GM18868 (cell line): ENCODE measurements around the gene GAB1.

ENCODE experiments used
- ATAC-seq: cut with Tn5 transposase; IDR thresholded peaks from one replicate; pipeline ENCODE4 v1.9.1; 2021; ENCODE audit warnings: mild to moderate bottlenecking, moderate library complexity; ENCODE audit not compliant: unreplicated experiment

The GAB1 gene

DNA sequence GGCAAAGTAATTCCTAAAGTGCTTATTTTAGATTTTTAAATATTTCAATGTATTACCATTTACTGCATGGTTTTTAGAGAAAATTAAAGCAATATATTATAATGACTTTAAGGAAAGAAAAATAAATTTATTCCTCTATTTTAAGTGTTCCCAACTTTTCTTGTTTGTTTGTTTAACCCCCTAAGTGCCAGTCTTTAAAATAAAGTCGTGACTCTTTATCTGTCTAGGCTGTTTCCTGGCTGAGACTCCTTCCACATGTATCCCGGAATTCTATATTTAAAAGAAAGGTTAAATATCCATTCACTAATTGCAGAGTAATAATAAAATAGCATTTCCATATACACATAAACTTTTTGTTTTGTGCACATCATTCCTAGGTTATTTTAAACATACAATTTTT is 71.2 kb downstream of the GAB1 start:
- no peak for ATAC-seq

DNA sequence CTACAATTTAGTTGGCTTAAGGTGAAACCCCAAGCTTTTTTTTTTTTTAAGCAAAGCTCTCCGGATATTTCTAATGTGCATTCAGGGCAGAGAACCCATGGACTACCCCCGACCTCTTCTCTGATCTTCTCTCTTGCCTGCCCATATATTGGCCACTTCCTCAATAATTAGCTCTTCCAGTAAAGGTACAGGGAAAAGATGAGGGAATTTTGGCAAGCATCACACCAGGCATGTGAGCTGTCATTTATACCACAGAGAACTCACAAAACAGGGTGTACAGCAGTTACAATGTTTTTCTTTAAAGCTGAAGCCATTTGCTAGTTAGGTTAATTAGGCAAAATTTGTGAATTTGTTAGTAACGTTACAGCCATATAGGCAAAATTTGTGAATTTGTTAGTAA is 73.3 kb downstream of the GAB1 start:
- ATAC-seq, result no peak

DNA sequence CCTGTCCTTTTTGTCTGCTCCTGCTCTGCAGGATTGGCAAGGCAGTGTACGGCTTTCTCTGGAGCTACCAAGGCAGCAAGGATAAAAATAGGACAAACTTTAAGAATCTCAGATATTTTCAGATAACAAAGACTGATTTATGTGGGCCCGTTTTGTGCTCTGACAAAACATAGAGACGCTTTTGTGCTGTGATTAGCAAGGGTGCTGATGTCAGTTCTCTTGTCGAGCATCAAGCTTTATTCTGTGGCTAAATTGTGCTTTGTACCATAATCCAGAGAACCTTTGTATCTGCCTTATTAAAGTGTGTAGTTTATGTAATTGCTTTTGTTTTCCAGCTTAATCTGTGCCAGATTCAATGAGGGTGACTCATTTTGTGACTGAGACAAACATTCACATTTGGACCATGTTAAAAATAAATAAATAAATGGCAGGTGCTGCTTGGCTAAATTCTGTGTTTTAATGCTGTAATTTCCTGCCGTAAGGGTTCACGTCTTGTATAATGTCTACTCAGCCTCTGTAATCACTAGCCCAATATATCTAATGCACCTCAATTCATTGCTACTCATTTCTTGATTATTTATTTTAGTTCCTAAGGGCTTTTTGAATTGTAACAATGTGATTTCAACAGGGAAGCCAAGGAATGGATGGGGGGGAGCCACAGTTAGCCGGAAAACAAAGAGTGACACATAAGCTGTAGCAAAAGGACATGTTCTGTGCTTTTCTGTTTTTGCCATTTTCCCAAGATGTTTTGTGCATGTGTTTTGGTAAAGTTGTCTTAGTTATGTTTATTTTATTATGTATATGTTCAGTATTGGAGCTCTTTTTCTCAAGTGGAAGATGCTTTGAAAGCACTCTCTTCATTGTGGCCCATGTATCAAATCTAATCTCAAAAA is 75.1 kb downstream of the GAB1 start:
- ATAC-seq, result no peak

DNA sequence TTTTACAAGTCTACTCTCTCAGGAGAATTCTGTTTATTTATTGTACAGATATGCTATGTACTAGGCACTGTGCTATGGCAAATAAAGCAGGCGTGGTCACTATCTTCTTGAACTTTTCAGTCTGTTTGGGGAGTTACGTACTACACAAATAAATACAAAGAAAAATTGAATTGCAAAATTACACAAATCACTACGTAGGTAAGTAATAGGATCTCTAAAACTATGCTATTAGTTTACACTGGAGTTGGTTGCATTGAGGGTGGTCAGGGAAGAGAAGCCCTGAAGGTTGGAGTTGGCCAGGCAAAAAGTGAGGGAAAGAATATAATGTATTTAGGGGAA is 75.7 kb downstream of the GAB1 start:
- ATAC-seq, result no peak

DNA sequence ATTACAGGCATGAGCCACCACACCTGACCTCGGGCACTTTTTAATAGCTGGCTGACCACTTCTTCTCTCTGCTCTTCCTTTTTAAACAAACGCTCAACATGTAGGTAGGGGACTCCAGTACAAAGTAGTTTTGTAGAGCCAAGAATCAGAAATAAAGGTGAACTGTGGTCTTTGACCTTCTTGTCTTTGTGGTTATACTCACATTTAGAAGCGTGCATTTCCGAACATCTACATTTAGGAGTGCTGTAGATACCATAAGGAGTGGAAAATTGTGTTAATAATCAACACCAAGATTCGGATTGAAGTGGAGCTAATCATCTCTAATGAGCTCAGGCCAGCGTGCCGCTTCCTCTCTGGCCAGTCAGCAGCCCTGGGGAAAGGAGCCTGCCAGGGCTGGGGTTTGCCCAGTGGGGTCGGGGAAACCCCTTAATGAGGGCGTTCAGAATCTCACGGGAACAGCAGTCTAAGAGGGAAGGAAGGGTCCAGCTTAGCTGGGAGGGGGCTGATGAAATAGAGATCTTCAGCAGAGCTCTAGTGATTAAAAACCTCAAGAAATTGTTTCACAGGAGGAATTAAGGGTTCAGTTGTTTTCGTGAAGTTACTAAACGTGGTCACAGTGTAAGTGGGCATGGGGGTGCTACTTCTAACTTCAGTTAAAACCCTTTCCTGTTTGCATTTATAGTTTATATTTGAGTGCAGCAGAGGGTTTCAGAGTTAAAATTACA is 81.2 kb downstream of the GAB1 start:
- peak; percentile 92 for ATAC-seq

DNA sequence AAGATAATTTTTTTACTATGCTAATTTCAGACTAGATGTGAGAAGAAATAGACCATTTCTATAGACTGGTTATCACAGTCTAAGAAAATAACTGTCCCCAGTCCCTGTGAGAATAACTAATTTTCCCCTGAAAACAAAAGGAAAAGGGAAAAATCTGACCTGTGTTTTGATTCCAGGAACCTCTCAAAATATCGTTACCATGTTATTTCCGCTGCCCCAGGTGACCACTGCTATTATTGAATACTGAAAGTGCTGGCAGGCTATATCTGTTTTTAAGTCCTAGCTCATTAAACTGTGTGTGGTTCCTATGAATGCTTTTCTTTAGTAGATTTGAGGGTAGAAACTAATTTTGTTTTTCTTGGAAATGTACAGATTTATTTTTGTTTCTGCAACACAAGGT is 83.6 kb downstream of the GAB1 start:
- peak; percentile 22 for ATAC-seq

DNA sequence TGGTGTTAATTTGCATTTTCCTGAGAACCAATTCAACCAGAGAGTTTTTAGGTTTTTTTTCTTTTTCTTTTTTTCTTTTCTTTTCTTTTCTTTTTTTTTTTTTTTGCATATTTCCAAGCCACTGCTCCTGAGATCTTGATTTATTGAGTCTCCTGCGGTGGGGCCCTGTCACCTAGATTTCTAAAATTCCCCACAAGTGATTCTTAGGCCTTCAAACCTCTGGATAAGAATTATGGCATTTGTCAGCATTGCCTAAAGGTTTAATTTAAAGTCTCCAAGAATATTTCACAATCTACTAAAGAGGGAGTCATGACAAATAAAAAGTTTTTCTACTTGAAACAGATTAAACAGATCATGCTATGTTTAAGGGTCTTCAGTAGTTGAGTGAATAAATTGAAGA is 84.9 kb downstream of the GAB1 start:
- no peak for ATAC-seq

DNA sequence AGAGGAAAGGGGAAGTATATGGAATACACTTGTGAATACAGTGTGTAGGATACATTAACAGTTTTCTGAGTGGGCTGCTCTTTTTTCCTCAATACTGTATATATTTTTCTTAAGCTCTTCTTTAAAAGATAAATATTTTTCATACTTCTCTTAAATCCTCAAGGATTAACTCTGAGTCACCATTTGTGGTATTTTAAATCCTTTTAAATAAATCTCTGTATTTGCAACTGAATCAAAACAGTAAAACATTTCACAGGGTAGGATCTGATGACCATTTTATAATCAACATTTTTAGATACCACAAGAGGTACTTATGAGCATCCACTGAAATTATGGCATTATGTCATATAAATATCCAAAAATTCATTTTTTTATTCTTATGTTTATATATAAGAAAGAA is 87.6 kb downstream of the GAB1 start:
- no peak for ATAC-seq

DNA sequence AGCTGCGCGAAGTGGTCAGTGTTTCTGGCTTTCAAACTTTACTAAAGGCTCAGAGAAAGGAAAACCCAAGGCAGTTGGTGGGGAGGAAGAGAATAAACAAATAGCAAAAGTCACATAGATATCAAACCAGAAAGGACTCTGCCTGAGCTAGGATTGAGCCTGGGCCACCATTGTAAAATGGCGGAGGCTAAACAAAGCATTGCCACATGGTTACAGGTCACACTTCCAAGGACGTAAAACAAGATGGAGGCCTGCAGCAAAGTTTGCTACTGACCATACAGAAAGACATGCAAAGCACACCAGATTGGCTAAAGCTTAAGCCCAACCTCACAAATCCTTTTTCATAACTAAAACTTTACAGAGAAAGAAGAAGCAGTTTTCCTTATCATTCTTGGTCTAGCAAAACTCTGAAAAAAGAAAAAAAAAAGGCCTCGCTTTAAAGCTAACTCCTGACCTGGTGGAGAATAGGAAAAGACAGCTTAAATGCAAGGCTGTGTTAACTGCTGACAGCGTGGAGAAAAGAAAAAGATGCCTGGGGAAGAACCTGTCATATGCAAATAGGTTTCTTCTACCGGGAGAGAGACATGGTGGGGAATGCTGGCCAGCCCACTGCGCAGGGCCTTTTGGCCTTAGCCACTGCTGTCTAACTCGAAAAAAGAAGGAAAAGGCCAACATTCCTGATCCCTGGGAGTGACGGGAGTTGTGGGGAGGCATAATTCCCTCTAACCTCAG is 95.0 kb downstream of the GAB1 start:
- ATAC-seq, result no peak

DNA sequence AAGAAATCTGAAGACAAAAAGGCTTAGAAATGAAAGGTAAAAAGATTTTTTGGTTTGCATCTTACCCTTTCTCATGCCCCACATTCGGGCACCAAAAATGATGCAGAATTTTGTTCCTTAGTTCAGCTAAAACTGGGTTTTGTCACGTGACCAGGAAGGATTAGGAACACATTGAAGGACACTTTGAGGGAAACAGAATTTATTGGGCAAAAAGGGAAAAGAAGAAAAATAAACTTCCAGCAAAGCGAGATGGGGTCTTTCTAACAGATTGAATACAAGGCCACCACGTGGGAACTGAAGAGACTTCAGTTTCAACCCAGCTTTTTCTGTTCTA is 95.5 kb downstream of the GAB1 start:
- no peak for ATAC-seq

DNA sequence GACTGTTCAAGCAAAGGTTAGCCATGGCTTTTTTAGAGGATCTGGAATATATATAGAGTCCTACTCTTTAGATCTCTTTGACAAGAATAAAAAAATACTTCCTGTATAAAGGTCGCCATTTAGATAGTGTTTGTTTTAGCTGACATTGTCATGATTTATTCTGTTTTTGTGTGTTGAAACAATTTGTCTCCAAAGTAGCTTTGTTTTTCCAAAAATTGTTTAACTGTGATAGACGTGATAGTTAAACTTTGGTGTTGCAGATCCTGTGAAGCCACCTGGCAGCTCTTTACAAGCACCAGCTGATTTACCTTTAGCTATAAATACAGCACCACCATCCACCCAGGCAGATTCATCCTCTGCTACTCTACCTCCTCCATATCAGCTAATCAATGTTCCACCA is 96.6 kb downstream of the GAB1 start:
- ATAC-seq, result no peak

DNA sequence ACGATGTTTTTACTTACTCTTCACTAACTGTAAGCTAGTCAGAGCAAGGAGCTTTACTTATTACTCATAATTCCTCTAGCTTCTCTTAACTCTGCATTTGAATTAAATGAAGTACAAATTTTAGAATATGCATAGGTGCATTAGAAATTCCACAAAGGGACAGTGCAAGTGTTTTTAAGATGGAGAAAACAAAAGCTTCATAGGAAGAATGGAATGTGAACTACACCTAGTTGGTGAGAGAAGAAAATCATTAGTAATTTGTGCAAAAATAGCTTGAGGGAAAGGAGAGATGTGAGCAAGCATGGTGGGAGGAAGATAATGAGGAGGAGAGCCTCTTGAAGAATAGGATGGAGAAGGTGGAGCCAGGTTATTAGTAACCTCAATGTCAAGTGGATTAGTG is 99.3 kb downstream of the GAB1 start:
- ATAC-seq, result no peak

DNA sequence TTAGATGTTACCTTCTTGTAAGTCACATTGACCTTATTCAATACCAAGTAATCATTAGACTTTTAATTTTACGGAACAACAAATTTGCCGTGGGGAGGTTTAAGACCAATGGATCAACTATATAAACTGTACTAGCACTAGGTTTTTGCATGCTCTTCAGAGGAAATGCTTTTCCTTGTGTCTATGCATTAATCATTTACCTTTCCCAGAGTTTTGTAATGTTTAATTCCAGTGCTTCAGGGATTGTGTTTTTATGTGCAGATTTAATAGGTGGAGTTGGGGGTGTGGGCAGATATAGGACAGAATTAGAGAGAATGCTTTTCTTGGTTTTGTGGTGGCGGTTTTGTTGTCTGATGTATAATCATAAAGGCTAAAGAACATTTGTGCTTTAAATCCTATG is 100.8 kb downstream of the GAB1 start:
- ATAC-seq, result no peak

DNA sequence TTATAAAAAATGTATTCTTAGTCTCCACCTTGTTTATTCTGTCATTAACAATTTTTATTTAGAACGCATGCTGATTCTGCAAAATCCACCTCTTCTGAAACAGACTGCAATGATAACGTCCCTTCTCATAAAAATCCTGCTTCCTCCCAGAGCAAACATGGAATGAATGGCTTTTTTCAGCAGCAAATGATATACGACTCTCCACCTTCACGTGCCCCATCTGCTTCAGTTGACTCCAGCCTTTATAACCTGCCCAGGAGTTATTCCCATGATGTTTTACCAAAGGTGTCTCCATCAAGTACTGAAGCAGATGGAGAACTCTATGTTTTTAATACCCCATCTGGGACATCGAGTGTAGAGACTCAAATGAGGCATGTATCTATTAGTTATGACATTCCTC is 101.3 kb downstream of the GAB1 start:
- no peak for ATAC-seq

DNA sequence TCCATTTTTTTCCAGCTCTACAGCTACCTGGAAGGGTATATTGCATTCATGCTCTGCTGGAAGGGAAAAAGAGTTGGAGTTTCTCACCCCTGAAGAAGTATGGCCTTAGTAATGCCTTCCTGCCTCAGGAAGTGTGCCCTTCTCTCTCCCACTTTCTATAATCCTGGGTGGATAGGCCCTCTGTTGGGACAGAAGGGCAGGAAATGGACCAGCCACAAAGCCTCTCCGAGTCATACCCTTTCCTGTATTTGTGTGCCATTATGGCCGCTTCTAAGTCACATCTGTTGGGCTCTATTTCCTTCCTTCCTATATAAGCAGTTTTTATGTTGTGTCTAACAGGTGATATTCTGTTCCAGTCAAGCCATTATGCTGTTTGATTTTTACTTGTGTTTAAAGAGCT is 102.0 kb downstream of the GAB1 start:
- ATAC-seq, result no peak

DNA sequence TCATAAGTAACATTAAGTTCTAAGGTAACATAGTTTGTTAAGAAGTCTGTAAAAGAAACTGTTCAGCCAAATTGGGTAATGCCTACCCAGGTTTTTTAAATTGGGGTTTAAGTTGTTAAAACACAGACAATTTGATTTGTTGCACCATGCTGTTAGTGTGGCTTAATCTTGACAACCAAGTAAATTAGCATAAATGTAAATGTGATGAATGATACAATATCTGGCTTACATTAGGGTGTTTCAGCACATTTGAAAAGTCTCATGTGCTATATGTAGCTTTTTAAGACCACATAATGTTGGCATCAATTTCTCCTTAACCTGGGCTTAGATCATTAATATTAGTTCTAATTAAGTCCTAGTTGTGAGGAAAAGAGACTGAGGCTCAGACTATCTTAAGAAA is 104.4 kb downstream of the GAB1 start:
- no peak for ATAC-seq

DNA sequence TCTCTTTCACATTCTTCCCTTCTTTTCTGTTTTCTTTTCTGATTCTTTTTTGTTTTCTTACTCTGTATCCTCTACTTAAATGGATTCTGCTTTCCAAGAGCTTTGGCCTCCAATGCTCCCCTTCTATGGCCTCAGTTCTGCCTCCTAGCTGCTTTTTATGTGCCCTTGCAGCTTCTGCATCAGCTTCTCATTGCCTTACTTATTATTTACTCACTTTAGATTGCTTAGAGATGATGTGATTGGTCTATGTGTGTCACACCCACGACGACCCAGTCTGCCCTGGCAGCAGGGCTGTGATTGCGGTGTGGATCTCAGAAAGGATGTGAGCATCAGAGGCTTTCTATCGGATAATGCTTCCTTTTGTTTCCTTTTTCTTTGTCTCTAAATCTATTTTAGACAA is 105.0 kb downstream of the GAB1 start:
- ATAC-seq, result no peak

DNA sequence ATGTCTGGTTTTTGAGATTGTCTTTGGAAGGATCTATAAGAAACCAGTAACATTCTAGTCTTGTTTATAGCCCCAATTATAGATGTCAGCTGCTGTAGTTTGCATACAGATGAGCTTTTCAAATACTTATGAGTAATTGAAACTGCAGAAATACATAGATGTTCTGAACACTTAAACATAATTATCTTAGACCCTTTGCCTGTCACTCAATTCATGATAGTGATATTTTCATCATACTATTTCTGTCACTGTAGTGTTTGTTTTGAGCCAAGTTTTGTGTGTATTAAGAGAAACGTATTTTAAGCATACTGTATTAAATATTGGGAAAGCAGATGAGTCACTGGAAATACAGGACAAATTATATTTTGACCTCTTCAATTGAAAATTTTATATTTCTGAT is 107.1 kb downstream of the GAB1 start:
- no peak for ATAC-seq

DNA sequence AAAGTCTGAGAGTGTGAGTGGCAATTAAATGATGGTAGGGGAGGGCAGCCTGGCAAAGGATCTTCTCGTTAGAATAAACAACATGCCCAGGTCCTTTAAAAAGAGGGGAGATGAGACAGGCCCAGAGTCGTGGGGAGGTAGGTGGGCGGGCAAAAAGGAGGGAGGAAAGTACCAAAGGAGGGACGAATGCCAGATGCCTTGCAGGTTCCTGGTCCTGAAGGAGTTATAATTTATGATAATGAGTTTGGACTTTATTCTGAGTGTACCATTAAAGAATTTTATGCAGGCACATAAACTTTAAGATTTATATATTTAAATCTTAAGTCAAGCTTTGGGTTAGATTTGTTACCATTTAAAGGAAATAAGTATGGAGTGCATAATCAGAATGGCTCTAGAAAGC is 114.5 kb downstream of the GAB1 start:
- ATAC-seq, result no peak

DNA sequence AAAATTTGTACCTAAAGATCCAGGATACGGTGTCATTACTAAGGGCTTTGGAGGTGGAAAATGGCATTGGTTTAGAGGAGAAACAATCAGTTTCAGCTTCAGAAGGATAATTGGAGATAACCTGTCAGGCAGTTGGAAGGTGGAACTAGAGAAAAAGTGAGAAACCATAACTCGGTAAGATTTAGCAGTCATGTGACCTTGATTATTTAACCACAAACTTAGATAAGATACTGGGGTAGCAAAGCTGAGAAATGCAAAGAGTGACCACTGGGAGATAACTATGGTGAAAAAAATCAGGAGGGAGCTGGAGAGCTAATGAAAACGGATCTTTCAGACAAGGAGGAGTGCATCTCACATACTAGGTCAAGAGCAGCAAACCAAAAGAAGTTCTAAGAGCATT is 118.5 kb downstream of the GAB1 start:
- ATAC-seq, result no peak

DNA sequence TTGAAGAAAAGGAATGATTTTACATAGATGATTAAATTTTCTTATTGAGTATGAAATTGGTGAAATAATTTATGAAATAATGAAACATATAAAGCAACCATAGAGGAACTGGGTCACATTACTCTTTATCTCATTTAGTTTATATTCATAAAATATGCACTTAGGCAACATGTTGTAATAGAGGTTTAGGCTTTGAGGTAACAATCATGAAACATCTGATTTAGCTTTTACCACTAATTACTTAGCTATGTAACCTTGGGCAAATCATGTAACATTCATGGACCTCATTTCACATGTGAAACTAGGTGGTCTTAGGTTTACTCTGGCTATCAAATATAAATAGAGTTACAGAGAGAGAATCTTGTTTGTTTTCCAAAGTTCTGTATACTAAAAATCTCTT is 122.3 kb downstream of the GAB1 start:
- no peak for ATAC-seq
